GM12878 (cell line): ENCODE results near the gene LRRC74B. TPM values are rescaled to one million over a fixed set of nuclear protein-coding genes. Genes with fewer than 3 reads are reported as not detected.

Experiments used
- BRCA1 ChIP-seq: IDR thresholded peaks from 2 replicates; pipeline ENCODE4 v1.6.1; 2011; ENCODE audit warnings: low read depth, low read length, improper control_type of control experiment
- CEBPB ChIP-seq, 2 experiments: fragments of 150-350 bp in 1 of 2; IDR thresholded peaks; 2 replicates each; pipeline ENCODE4 v1.6.1; 2012 to 2014; ENCODE audit warnings: low read depth in 2 of 2, low read length in 2 of 2, borderline replicate concordance in 1 of 2, inconsistent platforms in 1 of 2
- DPF2 ChIP-seq: fragments of 450-650 bp; IDR thresholded peaks from 2 replicates; pipeline ENCODE4 v1.6.1; 2017; ENCODE audit warnings: mild to moderate bottlenecking
- GABPA ChIP-seq: IDR thresholded peaks from 2 replicates; pipeline ENCODE4 v1.6.1; 2014; ENCODE audit warnings: antibody characterized with exemption, low read depth, mild to moderate bottlenecking, inconsistent platforms
- HDAC2 ChIP-seq: fragments of 200-600 bp; sonication (generic); IDR thresholded peaks from 2 replicates; pipeline ENCODE4 v1.6.1; 2017
- MAX ChIP-seq: IDR thresholded peaks from 2 replicates; pipeline ENCODE4 v1.6.1; 2012; ENCODE audit warnings: low read depth, low read length, improper control_type of control experiment
- MXI1 ChIP-seq: fragments of 150-350 bp; IDR thresholded peaks from 2 replicates; pipeline ENCODE4 v1.6.1; 2011; ENCODE audit warnings: low read depth, mild to moderate bottlenecking, inconsistent platforms, low read length, improper control_type of control experiment
- NFYB ChIP-seq: IDR thresholded peaks from 2 replicates; pipeline ENCODE4 v1.6.1; 2011; ENCODE audit warnings: low read depth, mild to moderate bottlenecking, low read length, improper control_type of control experiment, moderate library complexity; ENCODE audit not compliant: insufficient read depth
- NKRF ChIP-seq: fragments of 450-650 bp; conservative IDR thresholded peaks from 2 replicates; pipeline ENCODE4 v1.6.1; 2017; ENCODE audit warnings: mild to moderate bottlenecking, moderate library complexity
- PBX3 ChIP-seq: IDR thresholded peaks from 2 replicates; pipeline ENCODE4 v1.6.1; 2011; ENCODE audit warnings: mild to moderate bottlenecking, low read depth, low read length, moderate library complexity; ENCODE audit not compliant: insufficient replicate concordance
- RAD21 ChIP-seq: IDR thresholded peaks from 2 replicates; pipeline ENCODE4 v1.6.1; 2011; ENCODE audit warnings: mild to moderate bottlenecking, low read depth, low read length, moderate library complexity; ENCODE audit not compliant: insufficient read depth
- SPI1 ChIP-seq: IDR thresholded peaks from 2 replicates; pipeline ENCODE4 v1.6.1; 2011; ENCODE audit warnings: low read depth, mild to moderate bottlenecking, low read length, moderate library complexity, borderline replicate concordance; ENCODE audit not compliant: insufficient read depth
- SREBF1 ChIP-seq: IDR thresholded peaks from 2 replicates; pipeline ENCODE4 v1.6.1; 2012; ENCODE audit warnings: mild to moderate bottlenecking, low read length
- STAT3 ChIP-seq: IDR thresholded peaks from 2 replicates; pipeline ENCODE4 v1.6.1; 2011; ENCODE audit warnings: low read depth, low read length, improper control_type of control experiment
- ZNF687 ChIP-seq: fragments of 450-650 bp; IDR thresholded peaks from 2 replicates; pipeline ENCODE4 v1.6.1; 2017; ENCODE audit warnings: mild to moderate bottlenecking, moderate library complexity
- ZSCAN29 ChIP-seq: fragments of 450-650 bp; IDR thresholded peaks from 2 replicates; pipeline ENCODE4 v1.6.1; 2017; ENCODE audit warnings: mild to moderate bottlenecking, moderate library complexity
- polyA plus RNA-seq, 11 experiments: library from polyadenylated mRNA; depleted of rRNA in 4 of 11; unstranded in 6 of 11; stranded (reverse) in 5 of 11; fragments of >200 nt; fragmentation: Nextera tagmentation in 4 of 11; fragmentation: Illumina TruSeq in 1 of 11; extraction: Ambion mirVana in 4 of 11; extraction: Trizol in 1 of 11; gene quantifications; 1 replicate in 1 of 11; 2 replicates in 10 of 11; pipeline versions ENCODE4 v1.2.1 to v1.2.3, GENCODE V29; 2011 to 2016; ENCODE audit warnings: inconsistent platforms in 2 of 11, missing spikeins in 2 of 11, low read depth in 1 of 11
- total RNA-seq, 4 experiments: library from RNA; depleted of rRNA in 3 of 4; stranded (reverse); fragments of >200 nt in 3 of 4; fragmentation: Illumina TruSeq in 1 of 4; extraction: Trizol in 1 of 4; gene quantifications; 2 replicates each; pipeline versions ENCODE4 v1.2.1 to v1.2.3, GENCODE V29; 2013 to 2021

LRRC74B gene
- total and polyA plus RNA-seq, 10 of the 15 experiments (the other 5 are each of a cell fraction or from before 2014, with no cell fraction given) = not detected

GRCh38 chr22:21001601-21002325 is 44.0 kb upstream of the LRRC74B start, which contains the start of gene THAP7 (continued):
- TF ChIP-seq ZNF687 (peak; percentile 81), ZSCAN29 (no peak), STAT3 (no peak), SPI1 (no peak), DPF2 (peak; percentile 78), MAX (peak; percentile 89), HDAC2 (no peak), MXI1 (peak; percentile 60; the same call in 1 of the 2 replicates), BRCA1 (peak; percentile 64), CEBPB (IDR thresholded peaks at IDR 0.05; ENCODE audit: borderline replicate concordance in 1 of 2, low read depth in 2 of 2, low read length in 2 of 2) (no peak), PBX3 (no peak), NKRF (peak; percentile 46; the same call in 1 of the 2 replicates), RAD21 (no peak), GABPA (peak; percentile 81), NFYB (no peak), SREBF1 (no peak)
